WERI-Rb-1 (cell line): ENCODE results near the gene CYTL1.

Experiments used
- DNase-seq: peaks from one replicate; pipeline ENCODE4 v3.0.0-alpha.2; 2020
- H3K27ac ChIP-seq: fragments of 250-450 bp; sonication (Bioruptor Pico); 2 replicates; pipeline ENCODE4 v1.5.1; 2020; ENCODE audit warnings: mild to moderate bottlenecking, moderate library complexity
- H3K27me3 ChIP-seq: fragments of 250-450 bp; sonication (Bioruptor Pico); 2 replicates; pipeline ENCODE4 v1.5.1; 2021; ENCODE audit warnings: mild to moderate bottlenecking, low read depth, moderate library complexity; ENCODE audit not compliant: insufficient read depth, severe bottlenecking
- H3K36me3 ChIP-seq: fragments of 250-450 bp; sonication (Bioruptor Pico); 2 replicates; pipeline ENCODE4 v1.5.1; 2020; ENCODE audit warnings: mild to moderate bottlenecking, moderate library complexity
- H3K4me3 ChIP-seq: 2 replicates; pipeline ENCODE4 v1.5.1; 2011; ENCODE audit warnings: low read depth, mild to moderate bottlenecking, control low read depth, low read length
- H3K9me3 ChIP-seq: fragments of 250-450 bp; sonication (Bioruptor Pico); 2 replicates; pipeline ENCODE4 v1.5.1; 2021; ENCODE audit warnings: mild to moderate bottlenecking, moderate library complexity; ENCODE audit not compliant: severe bottlenecking
- CTCF ChIP-seq: IDR thresholded peaks from 2 replicates; pipeline ENCODE4 v1.5.1; 2011; ENCODE audit warnings: low read depth, mild to moderate bottlenecking, control low read depth, inconsistent platforms, low read length

The CYTL1 gene

GRCh38 chr4:4989083-4989622 lies 30.1 kb downstream of the CYTL1 start:
- DNase-seq: no peak
- TF ChIP-seq CTCF: no peak
- H3K4me3 ChIP-seq: no peak overlapping the region
- no peaks in the 10 kb centered on the region for H3K36me3 ChIP-seq
- no peaks in the 10 kb centered on the region for H3K9me3 ChIP-seq
- H3K27ac ChIP-seq: no peak overlapping the region
- H3K27me3 ChIP-seq: no peaks in the 10 kb centered on the region

GRCh38 chr4:4987656-4988055 lies 31.6 kb downstream of the CYTL1 start:
- H3K9me3 ChIP-seq: no peaks in the 10 kb centered on the region
- TF ChIP-seq CTCF: no peak
- H3K27me3 ChIP-seq: no peaks in the 10 kb centered on the region
- no peak for DNase-seq
- H3K27ac ChIP-seq: no peak overlapping the region
- no peak overlapping the region for H3K4me3 ChIP-seq
- H3K36me3 ChIP-seq: no peaks in the 10 kb centered on the region

GRCh38 chr4:4986841-4987240 lies 32.4 kb downstream of the CYTL1 start:
- no peak for DNase-seq
- Histone ChIP-seq H3K9me3 (no peaks in the 10 kb centered on the region), H3K36me3 (no peaks in the 10 kb centered on the region), H3K27ac (no peak overlapping the region), H3K4me3 (no peak overlapping the region), H3K27me3 (no peaks in the 10 kb centered on the region)
- TF ChIP-seq CTCF: no peak

GRCh38 chr4:4985844-4986243 lies 33.4 kb downstream of the CYTL1 start:
- peak; percentile 83 for TF ChIP-seq CTCF
- peak; percentile 60 for DNase-seq

GRCh38 chr4:4985036-4985435 lies 34.2 kb downstream of the CYTL1 start:
- Histone ChIP-seq H3K27me3 (no peaks in the 10 kb centered on the region), H3K36me3 (no peaks in the 10 kb centered on the region), H3K4me3 (no peak overlapping the region), H3K9me3 (no peaks in the 10 kb centered on the region), H3K27ac (no peak overlapping the region)
- TF ChIP-seq CTCF: no peak
- no peak for DNase-seq

More at GRCh38 chr4:4985844-4986243, 33.4 kb downstream of the CYTL1 start:
- no peaks in the 10 kb centered on the region for H3K9me3 ChIP-seq
- no peak overlapping the region for H3K4me3 ChIP-seq
- H3K27me3 ChIP-seq: no peaks in the 10 kb centered on the region
- H3K27ac ChIP-seq: no peak overlapping the region
- no peaks in the 10 kb centered on the region for H3K36me3 ChIP-seq

GRCh38 chr4:4984186-4984585 lies 35.1 kb downstream of the CYTL1 start:
- no peak overlapping the region for H3K27ac ChIP-seq
- no peaks in the 10 kb centered on the region for H3K36me3 ChIP-seq
- DNase-seq: no peak
- peaks cover 2% of the 10 kb centered on the region for H3K9me3 ChIP-seq
- H3K4me3 ChIP-seq: no peak overlapping the region
- H3K27me3 ChIP-seq: no peaks in the 10 kb centered on the region
- TF ChIP-seq CTCF: no peak
